ENCODE data around the gene RCN1. TPM values are rescaled to one million over a fixed set of nuclear protein-coding genes. Genes with fewer than 3 reads are reported as not detected.
"Not testable (repeated sequence)": the region's sequence is repeated elsewhere in the genome, so short reads cannot be mapped to it uniquely, and the experiment has no call there.

The RCN1 gene
- total RNA-seq, 1 experiment from 2014 or later = 231 TPM

GRCh38 chr11:32073644-32074026 is 17.2 kb upstream of the RCN1 start:
- DNase-seq (ENCODE audit: low read depth) = no peak

GRCh38 chr11:32079553-32079952 is 11.3 kb upstream of the RCN1 start:
- DNase-seq (ENCODE audit: low read depth) = peak; percentile 74

- peak; percentile 52 for DNase-seq (ENCODE audit: low read depth)
Observed at GRCh38 chr11:32080361-32080980, 10.4 kb upstream of the RCN1 start.

- DNase-seq (ENCODE audit: low read depth) = peak; percentile 78
Observed at GRCh38 chr11:32081129-32081641, 9.7 kb upstream of the RCN1 start.

- no peak for DNase-seq (ENCODE audit: low read depth)
Observed at GRCh38 chr11:32081901-32082300, 9.0 kb upstream of the RCN1 start.

- DNase-seq (ENCODE audit: low read depth) = no peak
Observed at GRCh38 chr11:32082346-32082986, 8.4 kb upstream of the RCN1 start.

GRCh38 chr11:32087597-32087996 is 3.3 kb upstream of the RCN1 start:
- DNase-seq (ENCODE audit: low read depth) = peak; percentile 96

GRCh38 chr11:32088117-32088941 is 2.5 kb upstream of the RCN1 start:
- DNase-seq (ENCODE audit: low read depth) = peak; percentile 97

- DNase-seq (ENCODE audit: low read depth) = no peak
Observed at GRCh38 chr11:32092581-32093170, 1.8 kb downstream of the RCN1 start.

- no peak for DNase-seq (ENCODE audit: low read depth)
Observed at GRCh38 chr11:32094923-32095322, 4.0 kb downstream of the RCN1 start.

GRCh38 chr11:32098142-32098903 is 7.4 kb downstream of the RCN1 start:
- no peak for DNase-seq (ENCODE audit: low read depth)

- DNase-seq (ENCODE audit: low read depth) = no peak
Observed at GRCh38 chr11:32099516-32099915, 8.6 kb downstream of the RCN1 start.

- peak; percentile 91 for DNase-seq (ENCODE audit: low read depth)
Observed at GRCh38 chr11:32100495-32100894, 9.6 kb downstream of the RCN1 start.

- no peak for DNase-seq (ENCODE audit: low read depth)
Observed at GRCh38 chr11:32101791-32102190, 10.9 kb downstream of the RCN1 start.

- DNase-seq (ENCODE audit: low read depth) = not testable (repeated sequence)
Observed at GRCh38 chr11:32103121-32103719, 12.3 kb downstream of the RCN1 start.

GRCh38 chr11:32103941-32104340 is 13.1 kb downstream of the RCN1 start:
- DNase-seq (ENCODE audit: low read depth) = no peak

- DNase-seq (ENCODE audit: low read depth) = no peak
Observed at GRCh38 chr11:32105871-32106560, 15.1 kb downstream of the RCN1 start.

GRCh38 chr11:32107647-32108046 is 16.8 kb downstream of the RCN1 start:
- no peak for DNase-seq (ENCODE audit: low read depth)

- DNase-seq (ENCODE audit: low read depth) = no peak
Observed at GRCh38 chr11:32108576-32108975, 17.7 kb downstream of the RCN1 start.

GRCh38 chr11:32109138-32109537 is 18.3 kb downstream of the RCN1 start:
- peak; percentile 87 for DNase-seq (ENCODE audit: low read depth)
